ENCODE measurements around the gene ESYT2.
"Not testable (repeated sequence)": the region's sequence is repeated elsewhere in the genome, so short reads cannot be mapped to it uniquely, and the experiment has no call there.

Gene ESYT2, protein sequence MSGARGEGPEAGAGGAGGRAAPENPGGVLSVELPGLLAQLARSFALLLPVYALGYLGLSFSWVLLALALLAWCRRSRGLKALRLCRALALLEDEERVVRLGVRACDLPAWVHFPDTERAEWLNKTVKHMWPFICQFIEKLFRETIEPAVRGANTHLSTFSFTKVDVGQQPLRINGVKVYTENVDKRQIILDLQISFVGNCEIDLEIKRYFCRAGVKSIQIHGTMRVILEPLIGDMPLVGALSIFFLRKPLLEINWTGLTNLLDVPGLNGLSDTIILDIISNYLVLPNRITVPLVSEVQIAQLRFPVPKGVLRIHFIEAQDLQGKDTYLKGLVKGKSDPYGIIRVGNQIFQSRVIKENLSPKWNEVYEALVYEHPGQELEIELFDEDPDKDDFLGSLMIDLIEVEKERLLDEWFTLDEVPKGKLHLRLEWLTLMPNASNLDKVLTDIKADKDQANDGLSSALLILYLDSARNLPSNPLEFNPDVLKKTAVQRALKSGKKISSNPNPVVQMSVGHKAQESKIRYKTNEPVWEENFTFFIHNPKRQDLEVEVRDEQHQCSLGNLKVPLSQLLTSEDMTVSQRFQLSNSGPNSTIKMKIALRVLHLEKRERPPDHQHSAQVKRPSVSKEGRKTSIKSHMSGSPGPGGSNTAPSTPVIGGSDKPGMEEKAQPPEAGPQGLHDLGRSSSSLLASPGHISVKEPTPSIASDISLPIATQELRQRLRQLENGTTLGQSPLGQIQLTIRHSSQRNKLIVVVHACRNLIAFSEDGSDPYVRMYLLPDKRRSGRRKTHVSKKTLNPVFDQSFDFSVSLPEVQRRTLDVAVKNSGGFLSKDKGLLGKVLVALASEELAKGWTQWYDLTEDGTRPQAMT

DNA sequence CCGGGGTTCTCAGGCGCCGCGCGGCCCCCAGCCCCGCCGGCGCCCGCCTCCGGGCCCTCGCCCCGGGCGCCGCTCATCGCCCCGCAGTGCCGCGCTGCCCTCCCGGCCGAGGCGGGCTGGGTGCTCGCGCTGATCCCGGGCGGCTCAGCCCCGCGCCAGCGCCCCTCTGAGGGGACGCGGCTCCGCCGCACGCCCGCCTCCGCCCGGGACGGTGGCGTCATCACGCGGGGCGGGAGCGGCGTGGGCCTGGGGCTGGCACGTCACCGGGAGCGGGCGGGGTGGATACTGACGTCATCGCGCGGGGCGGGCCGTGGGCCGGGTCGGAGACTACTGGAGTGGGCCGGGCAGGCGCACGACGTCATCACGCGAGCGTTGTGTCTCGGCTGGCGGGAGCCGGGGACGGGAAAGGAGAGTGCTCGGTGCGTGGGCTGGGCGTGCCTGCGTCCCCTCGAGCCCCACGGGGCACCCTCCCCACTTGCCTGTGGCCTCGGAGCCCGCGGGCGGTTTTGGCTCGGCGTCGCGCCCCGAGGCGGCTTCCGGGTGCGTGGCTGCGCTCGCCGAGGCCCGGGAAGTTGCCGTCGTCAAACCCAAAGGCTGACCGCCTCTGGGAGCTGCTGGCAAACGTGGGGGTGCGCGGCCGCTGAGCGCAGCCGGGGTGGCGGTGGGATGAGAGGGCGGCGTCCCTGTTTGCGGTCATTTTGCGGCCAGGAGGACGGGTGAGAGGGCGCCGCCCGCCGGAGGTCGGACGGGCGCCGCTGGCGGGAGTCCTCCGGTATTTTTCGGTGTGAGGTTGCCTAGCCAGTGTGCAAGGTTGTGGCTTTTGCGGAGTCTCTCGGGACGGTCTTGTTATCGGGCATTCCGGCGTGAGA lies at the start of gene ESYT2:
Gene ESYT2 (minus strand): TSS at position 168 of the 869 bp plus-strand sequence. CDS start 91 bp downstream, at position 77.
- DNase-seq: peak; percentile 96

DNA sequence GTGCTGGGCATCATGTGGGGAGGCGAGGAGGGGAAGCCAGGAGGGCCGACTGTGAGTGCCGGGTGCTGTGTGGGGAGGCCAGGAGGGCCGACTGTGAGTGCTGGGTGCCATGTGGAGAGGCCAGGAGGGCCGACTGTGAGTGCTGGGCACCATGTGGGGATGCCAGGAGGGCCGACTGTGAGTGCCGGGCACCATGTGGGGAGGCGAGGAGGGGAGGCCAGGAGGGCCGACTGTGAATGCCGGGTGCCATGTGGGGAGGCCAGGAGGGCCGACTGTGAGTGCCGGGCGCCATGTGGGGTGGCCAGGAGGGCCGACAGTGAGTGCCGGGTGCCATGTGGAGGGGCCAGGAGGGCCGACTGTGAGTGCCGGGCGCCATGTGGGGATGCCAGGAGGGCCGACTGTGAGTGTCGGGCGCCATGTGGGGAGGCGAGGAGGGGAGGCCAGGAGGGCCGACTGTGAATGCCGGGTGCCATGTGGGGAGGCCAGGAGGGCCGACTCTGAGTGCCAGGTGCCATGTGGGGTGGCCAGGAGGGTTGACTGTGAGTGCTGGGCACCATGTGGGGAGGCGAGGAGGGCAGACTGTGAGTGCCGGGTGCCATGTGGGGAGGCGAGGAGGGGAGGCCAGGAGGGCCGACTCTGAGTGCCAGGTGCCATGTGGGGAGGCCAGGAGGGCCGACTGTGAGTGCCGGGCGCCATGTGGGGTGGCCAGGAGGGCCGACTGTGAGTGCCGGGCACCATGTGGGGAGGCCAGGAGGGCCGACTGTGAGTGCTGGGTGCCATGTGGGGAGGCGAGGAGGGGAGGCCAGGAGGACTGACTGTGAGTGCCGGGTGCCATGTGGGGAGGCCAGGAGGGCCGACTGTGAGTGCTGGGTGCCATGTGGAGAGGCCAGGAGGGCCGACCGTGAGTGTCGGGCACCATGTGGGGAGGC lies 49.1 kb upstream of the ESYT2 start:
- DNase-seq: peak; percentile 89

DNA sequence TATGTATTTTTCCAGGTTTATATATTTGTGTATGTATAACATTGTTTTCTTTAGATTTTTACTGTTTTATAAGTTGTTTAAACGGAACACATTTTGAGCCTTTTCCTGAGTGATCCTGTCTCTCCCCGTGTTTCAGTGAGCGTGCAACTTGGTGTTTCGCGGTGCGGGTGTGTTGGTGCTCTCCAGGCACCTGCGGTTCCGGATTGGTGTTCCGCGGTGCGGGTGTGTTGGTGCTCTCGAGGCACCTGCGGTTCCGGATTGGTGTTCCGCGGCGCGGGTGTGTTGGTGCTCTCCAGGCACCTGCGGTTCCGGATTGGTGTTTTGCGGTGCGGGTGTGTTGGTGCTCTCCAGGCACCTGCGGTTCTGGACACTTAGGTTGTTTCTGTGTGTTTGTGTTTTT lies 47.7 kb upstream of the ESYT2 start:
- DNase-seq: no peak

DNA sequence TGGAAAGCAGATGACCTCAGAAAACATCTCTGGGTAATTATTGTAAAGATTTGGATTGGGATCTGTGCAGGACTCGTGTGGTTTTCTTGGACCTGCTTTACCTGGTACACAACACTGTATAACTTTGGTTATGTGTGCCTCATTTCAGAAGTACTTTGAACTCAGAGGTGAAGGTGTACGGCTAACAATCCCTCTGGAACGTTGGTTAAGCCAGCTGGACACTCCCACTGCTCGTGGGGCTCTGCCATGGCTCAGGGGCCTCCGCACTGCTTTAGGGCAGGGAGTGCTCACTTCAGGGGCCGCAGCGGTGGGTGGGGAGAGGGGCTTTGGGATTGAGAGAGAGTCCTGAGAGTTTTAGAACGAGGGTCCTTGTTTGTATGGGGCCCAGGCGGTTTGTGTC lies 40.6 kb upstream of the ESYT2 start:
- DNase-seq: no peak

DNA sequence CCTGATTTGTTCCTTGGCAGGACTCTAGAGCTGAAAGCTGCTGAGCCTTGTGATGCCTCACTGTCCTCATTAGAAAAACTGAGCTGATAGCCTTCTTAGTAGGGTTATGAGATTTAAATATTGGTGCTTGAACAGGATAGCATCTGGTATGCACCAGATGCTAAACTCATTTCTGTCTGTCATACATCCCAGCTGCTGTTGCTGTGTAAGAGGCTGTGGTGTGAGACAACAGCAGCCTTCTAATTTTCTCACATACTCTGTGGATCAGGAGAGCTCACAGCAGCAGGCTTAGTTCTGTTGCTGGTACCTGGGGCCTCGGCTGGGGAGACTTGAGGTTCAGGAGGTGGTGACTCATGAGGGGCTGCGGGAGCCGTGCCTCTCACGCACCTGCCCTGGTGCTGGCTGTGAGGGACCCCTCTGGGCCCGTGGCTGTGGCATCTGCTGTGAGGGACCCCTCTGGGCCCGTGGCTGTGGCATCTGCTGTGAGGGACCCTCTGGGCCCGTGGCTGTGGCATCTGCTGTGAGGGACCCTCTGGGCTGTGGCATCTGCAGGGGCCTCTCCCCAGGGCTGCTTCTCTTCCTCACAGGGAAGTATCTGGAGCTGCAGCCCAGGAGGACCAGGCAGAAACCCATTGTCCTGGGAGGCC lies 39.6 kb upstream of the ESYT2 start:
- DNase-seq: no peak

DNA sequence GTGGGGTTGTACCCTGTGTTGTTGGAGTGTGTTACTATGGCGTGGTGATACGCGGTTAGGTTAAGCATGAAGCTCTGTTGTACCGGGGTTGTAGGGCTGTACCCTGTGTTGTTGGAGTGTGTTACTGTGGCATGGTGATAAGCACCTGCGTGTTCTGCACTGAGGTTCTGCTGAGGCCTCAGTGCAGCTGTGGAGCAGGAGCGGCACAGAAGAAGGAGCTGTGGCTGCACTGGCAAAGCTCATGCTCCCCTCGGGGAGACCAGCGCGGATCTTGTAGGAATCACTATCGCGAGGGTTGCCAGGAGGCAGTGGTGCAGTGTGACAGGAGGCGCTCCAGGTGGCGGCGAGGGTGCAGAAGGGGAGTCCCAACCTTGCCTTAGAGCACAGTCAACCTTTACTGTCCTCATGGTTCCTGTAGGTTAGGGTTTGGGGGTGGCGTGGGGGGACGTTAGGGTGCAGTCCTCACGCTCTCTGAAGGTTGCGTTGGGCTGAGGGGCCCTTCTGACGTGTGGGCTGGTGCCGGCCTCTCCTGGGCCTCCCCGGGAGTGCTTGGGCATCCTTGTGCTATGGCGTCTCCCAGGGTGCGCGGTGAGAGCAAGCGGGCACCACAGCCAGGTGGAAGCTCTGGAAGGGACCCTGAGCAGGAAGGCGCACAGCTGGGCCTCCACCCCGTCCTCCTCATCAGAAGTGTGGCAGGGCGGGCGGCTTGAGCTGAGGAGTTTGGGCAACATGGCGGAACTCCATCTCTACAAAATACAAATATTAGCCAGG lies 38.1 kb upstream of the ESYT2 start:
- DNase-seq: no peak

DNA sequence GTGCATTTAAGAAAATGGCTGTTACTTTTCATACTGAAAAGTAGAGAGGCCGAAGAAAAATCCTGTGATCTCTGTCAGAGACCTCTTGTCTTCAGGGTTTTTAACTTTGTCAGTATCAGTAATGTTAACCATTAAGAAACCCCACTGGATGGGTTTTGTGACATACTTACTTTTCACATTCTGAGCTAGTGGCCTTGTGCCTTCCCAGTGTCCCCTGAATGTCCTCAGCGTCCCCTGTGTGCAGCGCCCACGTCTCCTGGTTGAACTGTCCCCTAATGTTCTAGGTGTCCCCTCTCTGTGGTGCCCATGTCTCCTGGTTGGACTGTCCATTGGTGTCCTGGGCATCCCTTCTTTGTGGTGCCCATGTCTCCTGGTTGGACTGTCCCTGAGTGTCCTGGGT lies 36.7 kb upstream of the ESYT2 start:
- no peak for DNase-seq

DNA sequence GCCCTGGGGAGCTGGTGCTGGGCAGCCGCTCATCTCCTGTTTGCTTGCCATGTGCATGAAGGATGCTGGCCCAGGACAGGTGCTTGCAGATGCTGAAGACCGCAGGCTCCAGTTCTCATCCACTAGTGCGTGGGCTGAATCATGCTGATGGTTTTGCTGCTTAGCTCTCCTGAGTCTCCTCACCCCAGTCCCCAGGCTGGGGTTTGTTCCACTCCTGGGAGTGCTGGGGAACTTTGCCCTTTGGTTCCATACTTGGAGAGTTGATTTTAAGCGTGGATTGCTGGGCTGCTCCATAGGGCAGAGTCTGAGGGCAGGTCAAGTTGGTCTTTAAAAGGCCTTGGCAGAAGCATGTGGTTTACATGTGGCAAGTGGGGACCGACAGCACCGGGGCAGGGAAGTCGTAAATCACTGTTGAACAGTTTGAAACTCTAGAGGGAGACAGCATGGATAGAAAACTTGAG lies 36.2 kb upstream of the ESYT2 start:
- no peak for DNase-seq

DNA sequence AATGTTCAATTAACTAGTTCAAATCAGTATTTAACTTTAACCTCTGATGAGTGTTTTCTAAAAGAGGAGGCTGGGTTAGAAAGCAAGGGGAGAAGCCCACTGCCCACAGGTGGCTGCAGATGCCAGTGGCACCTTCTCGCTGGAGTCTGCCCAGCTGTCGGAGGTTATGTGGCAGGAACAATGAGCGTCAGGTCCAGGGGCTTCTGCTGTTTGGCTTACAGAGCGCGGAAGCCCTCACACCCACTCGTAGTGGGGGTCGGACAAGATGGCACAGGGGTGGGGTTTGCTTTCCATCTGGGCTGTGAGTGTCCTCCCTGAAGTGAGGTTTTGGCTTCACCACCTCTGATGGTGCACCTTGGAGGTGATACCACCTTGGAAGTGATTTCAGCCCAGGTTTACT lies 35.5 kb upstream of the ESYT2 start:
- DNase-seq: no peak

DNA sequence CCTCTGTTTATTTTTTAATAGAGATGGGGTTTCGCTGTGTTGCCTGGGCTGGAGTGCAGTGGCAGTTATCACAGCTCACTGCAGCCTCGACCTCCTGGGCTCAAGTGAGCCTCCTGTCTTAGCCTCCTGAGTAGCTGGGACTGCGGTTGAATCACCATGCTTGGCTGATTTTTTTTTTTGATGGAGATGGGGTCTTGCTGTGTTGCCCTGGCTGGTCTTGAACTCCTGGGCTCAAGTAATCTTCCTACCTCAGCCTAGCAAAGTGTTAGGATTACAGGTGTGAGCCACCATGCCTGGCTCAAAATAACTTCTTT lies 35.2 kb upstream of the ESYT2 start:
- no peak for DNase-seq

DNA sequence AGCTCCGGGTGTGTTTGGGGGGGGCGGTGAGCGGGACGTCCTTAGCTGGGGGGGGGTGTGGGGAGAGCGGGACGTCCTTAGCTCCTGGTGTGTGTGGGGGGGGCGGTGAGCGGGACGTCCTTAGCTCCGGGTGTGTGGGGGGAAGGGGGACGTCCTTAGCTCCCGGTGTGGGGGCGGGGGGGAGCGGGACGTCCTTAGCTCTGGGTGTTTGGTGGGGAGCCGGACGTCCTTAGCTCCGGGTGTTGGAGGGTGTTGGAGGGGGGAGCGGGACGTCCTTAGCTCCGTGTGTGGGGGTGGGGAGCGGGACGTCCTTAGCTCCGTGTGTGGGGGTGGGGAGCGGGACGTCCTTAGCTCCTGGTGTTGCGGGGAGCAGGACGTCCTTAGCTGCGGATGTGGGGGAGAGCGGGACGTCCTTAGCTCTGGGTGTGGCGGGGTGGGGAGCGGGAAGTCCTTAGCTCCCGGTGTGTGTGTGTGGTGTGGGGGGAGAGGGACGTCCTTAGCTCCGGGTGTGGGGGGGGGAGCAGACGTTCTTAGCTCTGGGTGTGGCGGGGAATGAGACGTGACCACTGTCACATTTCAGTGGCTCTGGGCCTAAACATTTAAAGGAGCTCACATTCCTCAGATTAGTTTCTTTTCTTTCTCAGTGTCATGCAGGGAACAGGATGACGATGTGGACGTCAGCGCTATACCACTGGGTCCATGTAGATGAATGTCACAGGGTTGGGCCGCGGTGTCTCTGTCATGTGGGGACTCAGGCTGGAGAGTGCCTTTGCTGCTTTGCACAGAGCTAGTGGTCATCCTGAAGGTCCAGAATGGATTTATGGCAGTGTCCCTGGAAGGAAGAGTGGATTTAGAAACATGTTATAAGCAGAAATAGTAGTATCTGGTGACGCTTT lies 34.5 kb upstream of the ESYT2 start:
- peak; percentile 23 for DNase-seq

DNA sequence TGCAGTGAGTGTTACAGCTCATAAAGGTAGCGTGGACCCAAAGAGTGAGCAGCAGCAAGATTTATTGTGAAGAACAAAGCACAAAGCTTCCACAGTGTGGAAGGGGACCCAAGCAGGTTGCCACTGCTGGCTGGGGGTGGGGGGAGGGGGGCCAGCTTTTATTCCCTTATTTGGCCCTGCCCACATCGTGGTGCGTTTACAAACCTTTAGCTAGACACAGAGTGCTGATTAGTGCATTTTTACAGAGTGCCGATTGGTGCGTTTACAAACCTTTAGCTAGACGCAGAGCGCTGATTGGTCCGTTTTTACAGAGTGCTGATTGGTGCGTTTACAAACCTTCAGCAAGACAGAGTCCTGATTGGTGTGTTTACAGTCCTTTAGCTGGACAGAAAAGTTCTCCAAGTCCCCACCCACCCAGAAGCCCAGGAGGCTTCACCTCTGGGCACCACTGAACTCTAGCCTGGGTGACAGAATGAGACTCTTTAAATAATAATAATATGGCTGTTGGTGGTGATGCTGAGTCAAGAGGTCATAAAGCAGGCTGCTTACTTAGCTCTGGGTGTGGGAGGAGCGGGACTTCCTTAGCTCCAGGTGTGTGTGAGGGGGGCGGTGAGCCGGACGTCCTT lies 33.8 kb upstream of the ESYT2 start:
- DNase-seq: not testable (repeated sequence)

DNA sequence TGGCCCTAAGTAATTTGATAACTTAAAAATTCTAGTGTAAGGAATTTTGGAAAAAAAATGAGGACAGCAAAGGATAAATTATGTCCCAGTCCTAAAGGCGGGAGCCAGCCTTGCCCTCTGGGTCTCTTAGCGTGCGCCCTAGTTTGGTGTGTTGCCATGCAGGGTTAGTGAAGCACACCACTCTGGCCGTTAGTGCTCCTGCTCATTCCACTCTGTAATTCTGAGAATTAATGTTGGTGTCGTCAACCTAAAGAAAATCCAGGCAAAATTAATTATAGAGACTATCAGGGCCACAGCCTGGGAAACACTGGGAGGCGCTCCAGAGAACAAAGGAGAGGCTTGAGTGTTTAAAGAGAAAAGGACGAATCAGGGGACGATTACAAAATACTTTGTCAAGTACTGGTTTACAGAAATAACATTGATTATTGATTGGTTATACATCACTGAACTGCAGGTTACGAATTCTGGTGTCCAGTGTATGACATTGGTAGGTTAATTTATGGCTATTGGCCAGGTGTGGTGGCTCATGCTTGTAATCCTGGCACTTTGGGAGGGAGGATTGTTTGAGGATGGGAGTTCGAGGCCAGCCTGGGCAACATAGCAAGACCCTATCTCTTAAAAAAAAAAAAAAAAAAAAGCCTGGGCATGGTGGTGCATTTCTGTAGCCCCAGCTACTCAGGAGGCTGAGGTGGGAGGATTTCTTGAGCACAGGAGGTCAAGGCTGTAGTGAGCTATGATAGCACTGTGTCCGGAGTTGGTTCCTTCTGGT lies 32.8 kb upstream of the ESYT2 start:
- DNase-seq: no peak

DNA sequence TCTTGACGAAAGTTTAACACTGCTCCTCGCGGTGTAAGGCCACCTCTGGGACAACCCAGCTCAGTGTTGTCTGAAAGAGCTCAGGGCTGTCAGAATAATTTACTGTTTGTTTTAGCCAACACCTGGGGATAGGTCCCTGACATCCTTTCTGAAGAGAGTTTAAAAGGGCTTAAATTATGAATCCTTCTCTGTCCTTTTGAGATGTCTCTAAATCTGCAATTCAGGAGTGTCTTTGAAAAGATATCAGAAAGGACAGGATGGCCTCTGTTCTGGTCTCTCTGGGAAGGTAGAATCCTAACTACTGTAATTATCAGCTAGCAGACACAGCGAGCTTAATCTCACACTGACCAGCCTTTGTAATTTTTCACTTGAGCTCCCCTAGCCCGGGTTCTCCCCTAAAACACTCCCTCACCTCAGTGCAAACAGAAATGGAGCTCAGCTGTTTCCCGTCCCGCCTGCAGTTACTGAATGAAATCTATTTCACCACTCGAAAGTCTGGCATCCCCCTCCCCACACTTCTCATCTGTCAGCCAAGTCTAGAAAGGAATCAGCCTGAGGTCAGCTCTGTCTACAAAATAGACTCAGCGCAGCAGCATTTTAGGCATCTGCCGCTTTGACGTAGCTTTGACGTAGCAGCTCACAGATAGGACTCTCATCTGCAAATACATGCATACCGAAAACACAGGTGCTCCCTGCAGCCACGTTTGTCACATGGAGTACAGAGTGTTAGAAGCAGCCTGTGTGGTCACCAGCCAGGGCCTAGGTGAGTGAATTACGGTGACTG lies 31.9 kb upstream of the ESYT2 start:
- DNase-seq: no peak

DNA sequence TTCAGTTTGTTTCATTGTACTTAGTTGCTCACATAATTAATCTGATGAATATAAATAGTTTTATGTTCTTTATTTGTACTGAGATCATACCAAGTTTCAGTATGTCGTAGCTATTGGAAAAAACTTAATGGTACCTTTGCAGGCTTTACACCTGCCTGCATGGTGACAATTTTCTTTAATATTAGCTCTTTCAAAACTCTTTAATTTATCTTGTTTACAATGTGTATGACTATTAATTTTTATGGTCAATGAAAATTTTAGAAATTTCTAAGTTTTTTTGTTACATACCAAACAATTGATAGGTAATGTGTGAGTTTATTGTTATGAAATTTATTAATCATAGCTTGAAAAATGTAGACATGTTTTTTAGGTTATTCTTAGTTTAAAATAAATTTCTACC lies 31.1 kb upstream of the ESYT2 start:
- no peak for DNase-seq

DNA sequence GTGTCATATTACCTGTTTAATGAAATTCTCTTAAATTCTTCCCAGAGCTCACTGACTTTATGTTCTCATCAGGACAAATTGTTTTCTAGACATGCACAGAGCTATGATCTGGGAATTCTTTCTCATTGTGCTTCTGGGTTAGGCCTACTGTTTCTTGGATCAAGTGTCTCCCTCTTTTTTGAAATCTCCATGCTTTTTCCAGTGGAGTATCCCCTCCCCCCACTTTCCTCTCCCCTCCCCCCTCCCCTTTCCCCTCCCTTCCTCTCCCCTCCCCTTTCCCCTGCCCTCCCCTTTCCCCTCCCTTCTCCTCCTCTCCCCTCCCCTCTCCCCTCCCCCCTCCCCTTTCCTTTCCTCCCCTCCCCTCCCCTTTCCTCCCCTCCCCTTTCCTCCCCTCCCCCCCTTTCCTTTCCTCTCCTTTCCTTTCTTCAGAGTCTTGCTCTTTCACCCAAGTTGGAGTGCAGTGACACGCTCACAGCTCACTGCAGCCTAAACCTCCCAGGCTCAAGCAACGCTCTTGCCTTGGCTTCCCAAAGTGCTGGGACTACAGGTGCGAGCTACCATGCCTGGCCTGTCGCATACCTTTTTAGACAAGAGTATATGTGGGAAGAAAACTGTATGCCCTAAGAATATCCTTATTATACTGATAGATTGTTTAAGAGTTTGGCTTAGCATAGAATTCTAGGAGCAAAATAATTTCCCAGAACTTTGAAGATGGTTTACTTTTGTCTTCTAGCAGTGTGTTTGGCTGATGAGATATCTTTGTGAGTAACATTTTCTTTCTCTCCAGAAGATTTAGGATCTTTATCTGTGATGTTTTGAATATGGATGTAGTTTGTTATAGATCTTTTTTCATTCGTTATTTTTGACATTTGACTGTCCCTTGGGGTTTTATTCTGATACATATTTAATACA lies 29.5 kb upstream of the ESYT2 start:
- no peak for DNase-seq
